DND-41 (cell line): ENCODE measurements around the gene DDX51.

Experiments
- EZH2 ChIP-seq: IDR thresholded peaks from 3 replicates; pipeline ENCODE4 v1.6.1; 2012; ENCODE audit warnings: borderline replicate concordance, low read depth, mild to moderate bottlenecking, moderate library complexity, low read length, inconsistent platforms; ENCODE audit not compliant: severe bottlenecking
- TF ChIP-seq, protein P1 (sequence below): IDR thresholded peaks from 2 replicates; pipeline ENCODE4 v1.5.1; 2012; ENCODE audit warnings: borderline replicate concordance, low read length, moderate library complexity, mild to moderate bottlenecking; ENCODE audit not compliant: poor library complexity, severe bottlenecking; ENCODE audit errors: extremely low read depth

DNA sequence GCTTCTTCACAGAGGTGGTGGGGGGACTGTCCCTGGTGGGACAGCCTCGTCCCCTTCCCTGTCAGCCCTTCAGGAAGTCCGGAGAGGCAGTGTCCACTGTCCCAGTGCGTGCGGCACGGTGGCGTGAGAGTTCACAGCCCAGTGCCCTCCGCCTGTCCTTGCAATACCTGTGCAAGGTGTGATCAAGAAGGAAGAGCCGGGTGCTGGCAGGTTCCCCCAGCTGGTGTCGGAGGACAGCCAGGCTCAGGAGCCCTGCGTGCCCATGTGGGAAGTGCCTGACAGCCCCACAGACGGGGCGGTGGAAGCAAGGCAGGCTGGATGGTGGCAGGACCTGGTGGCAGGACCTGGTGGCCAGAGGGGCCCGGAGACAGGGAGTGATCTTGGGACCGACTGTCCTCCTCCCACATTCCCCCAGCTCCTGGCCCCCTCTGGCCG is 16.5 kb upstream of the DDX51 start:
- TF ChIP-seq, protein P1, sequence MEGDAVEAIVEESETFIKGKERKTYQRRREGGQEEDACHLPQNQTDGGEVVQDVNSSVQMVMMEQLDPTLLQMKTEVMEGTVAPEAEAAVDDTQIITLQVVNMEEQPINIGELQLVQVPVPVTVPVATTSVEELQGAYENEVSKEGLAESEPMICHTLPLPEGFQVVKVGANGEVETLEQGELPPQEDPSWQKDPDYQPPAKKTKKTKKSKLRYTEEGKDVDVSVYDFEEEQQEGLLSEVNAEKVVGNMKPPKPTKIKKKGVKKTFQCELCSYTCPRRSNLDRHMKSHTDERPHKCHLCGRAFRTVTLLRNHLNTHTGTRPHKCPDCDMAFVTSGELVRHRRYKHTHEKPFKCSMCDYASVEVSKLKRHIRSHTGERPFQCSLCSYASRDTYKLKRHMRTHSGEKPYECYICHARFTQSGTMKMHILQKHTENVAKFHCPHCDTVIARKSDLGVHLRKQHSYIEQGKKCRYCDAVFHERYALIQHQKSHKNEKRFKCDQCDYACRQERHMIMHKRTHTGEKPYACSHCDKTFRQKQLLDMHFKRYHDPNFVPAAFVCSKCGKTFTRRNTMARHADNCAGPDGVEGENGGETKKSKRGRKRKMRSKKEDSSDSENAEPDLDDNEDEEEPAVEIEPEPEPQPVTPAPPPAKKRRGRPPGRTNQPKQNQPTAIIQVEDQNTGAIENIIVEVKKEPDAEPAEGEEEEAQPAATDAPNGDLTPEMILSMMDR: no peak
- no peak for TF ChIP-seq EZH2
